Measurements from ENCODE around the gene ZSCAN22.

The ZSCAN22 gene

DNA sequence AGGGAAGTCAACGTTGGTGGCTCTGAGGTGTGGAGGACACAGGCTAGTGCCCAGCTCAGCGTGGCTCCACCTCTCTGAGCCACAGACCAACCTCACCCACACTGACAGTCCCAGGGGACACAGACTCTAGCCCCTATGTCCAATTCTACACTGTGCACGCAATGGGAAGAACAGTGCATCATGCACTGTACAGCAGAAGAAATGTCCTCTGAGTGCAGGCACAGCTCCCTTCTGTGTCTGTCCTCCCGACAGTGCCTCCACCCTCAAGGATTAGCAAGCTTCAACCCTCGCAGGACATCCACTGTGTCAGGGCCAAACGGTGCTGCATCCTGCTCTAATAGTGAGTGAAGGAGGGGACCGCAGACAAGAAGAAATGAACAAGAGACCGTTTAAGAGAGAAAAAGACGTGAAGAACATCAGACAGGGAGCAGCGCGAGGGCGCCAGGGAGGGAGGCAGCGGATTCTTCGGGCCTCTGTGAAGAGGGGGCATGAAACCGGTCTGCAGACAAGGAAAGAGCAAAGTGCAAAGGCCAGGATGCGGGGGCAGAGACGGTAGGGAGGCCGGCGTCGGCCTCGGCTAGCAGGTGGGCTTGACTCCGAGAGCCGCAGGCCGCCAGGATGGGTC is 53.4 kb downstream of the ZSCAN22 start:
- DNase-seq, result no peak

DNA sequence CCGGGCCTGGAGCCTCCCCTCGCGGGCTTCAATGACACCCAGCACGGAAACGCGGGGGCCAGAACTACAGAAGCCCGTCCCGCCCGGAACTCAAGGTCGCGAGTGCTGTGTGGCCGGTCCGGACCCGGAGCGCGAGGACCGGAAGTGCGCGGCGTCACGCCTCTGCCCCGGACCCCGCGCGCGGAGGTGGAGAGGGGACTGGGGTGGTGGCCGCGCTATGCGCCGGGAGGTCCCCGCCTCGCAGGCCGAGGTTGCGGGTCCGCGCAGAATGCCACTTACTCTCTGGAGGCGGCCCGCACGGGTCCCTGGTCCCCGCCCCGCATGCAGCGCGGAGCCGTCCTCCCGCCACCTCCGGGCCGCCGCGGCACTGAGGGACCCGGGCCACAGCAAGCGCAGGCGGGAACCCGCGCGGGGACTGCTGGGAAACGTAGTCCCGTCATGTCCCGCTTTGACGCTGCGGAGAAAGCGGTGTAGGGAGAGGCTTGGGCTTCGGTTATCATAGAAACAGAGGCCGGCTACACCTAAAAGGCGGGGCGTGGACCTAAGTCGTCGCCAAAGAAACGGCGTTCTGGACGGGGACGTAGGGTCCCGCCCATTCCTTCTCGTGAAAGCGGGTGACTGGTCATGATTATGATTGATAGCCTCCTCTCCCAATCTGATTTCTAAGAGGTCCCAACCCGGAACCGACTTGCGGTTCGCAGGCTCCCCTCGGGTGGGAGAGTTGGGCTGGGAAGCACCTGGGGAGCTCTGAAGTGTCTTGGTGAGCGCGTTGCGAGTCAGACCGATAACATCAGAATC is 54.1 kb downstream of the ZSCAN22 start, which contains the start of gene ZNF837:
Gene ZNF837, minus strand, starts transcription at position 369 of the 798 bp plus-strand sequence. CDS start 11,698 bp downstream, outside the sequence.
- DNase-seq, result peak; percentile 100

DNA sequence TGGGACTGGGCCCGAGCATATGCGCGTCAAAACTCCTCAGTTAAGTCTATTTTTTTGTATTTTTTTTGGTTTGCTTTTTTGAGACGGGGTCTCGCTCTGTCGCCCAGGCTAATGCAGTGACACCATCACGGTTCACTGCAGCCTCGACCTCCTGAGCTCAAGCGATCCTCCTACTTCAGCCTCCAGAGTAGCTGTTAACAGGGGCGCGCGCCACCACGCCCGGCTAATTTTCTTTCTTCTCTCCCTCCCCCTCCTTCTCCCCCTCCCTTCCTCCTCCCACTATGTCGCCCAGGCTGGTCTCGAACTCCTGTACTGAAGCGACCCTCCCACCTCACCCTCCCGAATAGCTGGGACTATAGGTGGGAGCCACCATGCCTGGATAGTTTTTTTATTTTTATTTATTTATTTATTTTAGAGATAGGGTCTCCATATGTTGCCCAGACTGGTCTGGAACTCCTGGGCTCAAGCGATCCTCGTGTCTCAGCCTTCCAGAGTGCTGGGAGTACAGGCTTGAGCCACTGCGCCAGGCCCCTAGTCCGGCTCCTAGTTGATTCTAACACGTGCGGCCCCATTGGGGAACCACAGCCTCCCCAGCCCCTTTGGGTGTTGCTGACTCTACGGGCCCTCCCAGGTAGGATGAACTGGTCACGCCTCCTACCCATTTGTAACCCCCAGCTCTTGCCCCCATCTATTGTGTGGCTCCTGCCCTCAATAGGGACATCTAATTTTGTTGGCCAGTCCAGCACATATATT is 54.8 kb downstream of the ZSCAN22 start:
- DNase-seq, result no peak

DNA sequence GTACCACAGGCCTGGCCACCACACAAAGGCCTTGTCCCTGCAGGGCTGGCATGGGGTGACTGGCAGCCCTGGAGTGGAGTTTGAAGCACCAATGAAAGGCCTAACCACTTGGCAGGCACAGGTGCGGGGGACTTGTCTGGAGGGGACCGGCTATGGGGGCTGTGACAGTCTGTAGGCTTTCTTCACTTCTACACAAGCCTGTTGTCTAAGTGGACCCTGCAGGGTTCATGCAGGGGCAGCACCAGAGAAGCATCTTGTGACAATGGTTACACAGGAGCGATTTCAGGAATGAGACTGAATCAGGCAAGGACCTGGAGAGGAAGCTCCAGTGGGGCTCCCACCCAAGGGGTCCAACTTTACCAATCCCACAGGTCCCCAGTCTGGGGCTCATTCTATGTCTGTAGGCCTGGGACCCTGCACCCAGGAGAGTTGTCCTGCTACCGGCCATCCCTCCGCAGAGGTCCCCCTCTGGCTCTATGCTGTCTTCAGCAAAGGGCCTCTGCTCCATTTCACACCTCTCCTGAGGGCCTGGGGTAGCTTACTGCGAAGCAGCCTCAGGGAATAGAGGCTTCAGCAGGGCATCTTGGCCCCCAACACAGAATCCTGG is 56.3 kb downstream of the ZSCAN22 start:
- no peak for DNase-seq

DNA sequence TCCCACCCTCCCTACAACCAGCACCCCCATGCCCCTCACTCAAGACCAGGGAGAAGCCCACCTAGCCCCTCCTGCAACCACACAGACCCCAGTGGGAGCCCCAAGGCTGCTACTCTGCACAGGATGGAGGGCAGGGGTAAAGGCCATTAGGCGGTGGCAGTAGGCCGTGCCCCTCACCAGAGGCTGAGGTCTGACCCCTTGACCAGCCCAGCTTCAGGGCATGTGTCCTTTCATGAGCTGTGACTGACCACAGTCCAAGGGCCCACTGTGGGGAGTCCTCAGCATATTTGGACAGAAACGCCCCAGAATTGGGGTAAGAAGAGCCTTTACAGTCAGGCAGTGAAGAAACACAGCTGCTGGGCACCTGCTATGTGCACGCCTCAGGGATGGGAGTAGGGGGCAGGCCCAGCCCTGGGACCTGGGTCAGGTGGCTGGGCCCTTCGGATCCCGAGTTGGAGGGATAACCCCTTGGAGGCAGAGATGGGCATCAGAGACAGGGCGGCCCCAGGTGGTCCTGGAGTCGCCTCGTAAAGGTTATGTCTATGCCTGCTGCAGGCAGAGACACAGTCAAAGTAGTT is 58.6 kb downstream of the ZSCAN22 start:
- DNase-seq, result no peak

DNA sequence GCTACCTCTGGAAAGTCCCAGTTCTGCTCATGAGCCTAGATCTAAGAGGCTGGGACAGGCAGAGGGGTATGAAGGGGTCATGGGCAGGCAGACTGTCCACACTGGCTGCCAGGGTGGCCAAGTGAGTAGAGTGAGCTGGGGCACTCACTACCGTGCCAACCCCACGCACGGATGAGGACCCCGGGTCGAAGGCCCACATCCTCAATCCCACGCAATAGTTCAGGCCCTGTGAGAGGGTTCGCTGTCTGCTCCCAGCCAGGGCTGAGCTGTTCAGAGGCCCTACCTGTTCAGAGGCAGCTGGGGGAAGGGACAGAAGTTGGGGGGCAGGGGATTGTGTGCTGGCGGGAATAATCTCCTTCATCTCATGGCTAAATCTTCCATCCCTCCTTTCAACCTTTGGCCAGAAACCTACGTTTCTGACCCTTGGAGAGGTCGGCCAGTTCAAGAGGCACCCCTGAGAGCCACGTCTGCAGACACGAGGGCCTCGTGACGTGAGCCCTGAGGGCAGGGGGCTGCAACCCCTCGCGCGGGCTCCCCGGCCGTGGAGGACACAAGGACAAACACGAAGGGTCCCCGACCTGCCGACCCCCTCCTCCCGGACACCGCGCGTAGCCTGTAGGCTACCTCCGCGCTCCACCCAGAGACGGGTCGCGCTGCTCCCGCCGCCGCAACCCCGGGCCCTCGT is 59.2 kb downstream of the ZSCAN22 start:
- no peak for DNase-seq

DNA sequence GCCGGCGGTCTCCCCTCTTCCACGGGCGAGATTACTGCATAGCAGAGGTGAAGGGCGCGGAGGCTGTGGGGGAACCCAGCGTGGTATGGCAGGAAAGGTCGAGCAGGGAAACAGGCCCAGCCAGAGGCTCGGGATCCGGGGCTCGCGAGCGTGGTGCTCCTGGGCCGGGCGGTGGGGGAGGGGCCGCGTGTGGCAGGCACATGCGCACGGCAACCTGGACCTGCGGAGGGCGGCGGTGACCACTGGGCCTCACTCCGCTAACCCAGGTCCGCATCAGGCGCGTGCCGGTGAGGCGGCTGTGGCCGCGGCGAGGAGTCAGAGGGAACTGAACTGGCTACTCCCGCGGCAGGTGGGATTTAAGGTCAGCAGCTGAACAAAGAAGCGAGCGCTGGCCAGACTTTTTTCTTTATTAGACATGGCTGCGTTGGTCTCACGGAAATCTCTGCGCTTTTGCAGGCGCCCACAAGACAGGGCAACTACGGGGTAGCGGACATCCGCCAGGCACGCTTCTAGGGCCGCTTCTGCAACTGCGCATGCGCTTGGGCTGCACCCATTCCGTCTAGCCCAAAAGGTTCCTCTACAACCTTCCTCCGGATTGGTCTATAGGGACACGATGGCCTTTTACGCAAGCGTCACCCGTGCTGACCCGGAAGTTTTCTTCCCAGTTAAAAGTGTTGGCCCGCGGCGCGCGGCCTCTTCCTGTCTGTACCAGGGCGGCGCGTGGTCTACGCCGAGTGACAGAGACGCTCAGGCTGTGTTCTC is 60.0 kb downstream of the ZSCAN22 start, which contains the start of gene RPS5:
Gene RPS5, plus strand, starts transcription at position 694 of the 762 bp plus-strand sequence. CDS start 869 bp downstream, outside the sequence.
- DNase-seq, result peak; percentile 100

DNA sequence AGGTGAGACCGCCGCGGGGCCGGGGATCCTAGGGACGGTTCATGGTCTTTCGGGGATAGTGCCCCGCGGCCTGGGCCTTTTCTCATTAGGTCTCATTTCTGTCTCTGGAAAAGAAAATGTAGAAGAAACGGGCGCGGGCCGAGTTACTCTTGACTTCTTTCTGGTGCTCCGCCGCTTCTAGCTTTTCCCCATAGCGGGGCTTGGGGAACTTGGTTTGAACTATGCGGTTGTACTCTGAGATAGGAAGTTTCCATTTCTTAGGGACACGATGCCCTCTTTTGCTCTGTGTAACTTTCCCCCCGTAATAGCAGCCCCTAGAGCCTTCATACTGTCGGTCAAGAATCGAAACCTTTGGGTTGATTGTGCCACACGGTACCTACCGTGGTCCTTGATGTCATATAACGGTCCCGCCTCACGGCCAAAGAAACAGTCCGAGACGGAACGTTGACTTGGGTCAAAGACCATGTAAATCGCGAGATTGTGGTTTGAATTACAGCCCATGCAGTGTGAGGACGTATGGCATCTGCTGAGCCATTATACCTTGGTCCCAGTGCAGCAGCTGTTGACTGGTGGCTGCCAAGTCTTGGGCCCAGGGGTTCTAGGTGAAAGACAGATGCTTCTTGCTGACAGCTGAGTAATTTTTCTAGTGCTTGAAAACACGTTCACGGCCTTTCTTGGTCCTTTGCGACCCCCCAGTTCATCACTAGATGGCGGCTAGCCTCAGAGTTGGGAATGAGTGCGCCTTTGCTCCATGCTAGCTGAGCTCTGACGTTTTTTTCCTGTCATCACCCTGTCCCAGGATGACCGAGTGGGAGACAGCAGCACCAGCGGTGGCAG is 60.8 kb downstream of the ZSCAN22 start:
- no peak for DNase-seq

DNA sequence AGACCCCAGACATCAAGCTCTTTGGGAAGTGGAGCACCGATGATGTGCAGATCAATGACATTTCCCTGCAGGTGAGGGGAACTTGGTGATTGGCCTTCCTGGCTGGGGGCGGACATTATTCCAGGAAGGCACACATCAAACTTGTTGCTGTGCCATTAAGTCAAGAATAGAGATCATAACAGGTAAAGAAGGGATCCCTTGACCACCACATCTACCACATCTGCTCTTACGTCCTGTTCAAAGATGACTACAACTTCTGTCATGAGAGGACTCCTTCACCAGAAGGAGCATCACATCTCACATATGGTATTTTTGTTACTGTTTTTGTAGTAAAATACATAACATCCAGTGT is 61.4 kb downstream of the ZSCAN22 start:
- DNase-seq, result no peak

Measured in NCI-H1436 (cell line).